Measurements from ENCODE around the gene SLC30A3. TPM values are rescaled to one million over a fixed set of nuclear protein-coding genes. Genes with fewer than 3 reads are reported as not detected.

Gene SLC30A3
- total and polyA plus RNA-seq, 10 of the 15 experiments (the other 5 are each of a cell fraction or from before 2014, with no cell fraction given) = 0.23 TPM; not detected in 9

DNA sequence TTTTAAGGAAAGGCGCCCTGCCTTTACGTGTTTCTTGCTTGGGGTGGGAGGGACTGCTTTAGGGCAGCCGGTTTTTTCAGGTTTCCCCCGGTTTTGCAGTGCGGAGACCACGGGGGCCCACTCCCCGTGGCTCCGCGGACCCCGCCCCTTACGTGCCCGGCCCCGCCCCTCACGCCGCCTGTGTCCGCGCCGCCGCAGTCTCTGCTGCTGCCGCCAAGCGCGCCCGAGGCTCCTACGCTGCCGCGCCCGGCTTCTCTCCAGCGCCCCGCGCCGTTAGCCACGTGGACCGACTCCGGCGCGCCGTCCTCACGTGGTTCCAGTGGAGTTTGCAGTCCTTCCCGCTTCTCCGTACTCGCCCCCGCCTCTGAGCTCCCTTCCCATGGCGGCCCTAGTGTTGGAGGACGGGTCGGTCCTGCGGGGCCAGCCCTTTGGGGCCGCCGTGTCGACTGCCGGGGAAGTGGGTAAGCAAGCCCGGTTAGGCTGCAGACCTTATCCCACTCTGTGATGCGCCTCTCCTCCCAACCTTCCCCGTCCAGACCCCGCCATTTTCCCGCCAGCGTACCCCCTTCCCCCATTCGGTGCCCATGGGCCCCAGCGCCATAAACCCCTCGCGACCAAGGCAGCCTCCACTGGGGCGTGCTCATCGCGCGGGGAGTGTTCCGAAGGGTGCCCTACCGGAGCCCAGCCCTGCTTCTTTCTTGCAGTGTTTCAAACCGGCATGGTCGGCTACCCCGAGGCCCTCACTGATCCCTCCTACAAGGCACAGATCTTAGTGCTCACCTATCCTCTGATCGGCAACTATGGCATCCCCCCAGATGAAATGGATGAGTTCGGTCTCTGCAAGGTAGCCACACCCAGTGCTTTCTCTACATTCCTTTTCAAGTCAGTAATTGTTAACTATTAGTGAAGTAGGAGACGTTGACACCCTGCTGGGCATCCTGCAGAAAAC is 45.4 kb downstream of the SLC30A3 start, which contains the start of gene CAD (continued):
- TF ChIP-seq, protein P1, sequence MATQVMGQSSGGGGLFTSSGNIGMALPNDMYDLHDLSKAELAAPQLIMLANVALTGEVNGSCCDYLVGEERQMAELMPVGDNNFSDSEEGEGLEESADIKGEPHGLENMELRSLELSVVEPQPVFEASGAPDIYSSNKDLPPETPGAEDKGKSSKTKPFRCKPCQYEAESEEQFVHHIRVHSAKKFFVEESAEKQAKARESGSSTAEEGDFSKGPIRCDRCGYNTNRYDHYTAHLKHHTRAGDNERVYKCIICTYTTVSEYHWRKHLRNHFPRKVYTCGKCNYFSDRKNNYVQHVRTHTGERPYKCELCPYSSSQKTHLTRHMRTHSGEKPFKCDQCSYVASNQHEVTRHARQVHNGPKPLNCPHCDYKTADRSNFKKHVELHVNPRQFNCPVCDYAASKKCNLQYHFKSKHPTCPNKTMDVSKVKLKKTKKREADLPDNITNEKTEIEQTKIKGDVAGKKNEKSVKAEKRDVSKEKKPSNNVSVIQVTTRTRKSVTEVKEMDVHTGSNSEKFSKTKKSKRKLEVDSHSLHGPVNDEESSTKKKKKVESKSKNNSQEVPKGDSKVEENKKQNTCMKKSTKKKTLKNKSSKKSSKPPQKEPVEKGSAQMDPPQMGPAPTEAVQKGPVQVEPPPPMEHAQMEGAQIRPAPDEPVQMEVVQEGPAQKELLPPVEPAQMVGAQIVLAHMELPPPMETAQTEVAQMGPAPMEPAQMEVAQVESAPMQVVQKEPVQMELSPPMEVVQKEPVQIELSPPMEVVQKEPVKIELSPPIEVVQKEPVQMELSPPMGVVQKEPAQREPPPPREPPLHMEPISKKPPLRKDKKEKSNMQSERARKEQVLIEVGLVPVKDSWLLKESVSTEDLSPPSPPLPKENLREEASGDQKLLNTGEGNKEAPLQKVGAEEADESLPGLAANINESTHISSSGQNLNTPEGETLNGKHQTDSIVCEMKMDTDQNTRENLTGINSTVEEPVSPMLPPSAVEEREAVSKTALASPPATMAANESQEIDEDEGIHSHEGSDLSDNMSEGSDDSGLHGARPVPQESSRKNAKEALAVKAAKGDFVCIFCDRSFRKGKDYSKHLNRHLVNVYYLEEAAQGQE (IDR thresholded peaks at IDR 0.05; ENCODE audit: low read depth, low read length) = no peak
- TF ChIP-seq TBL1XR1 (IDR thresholded peaks at IDR 0.05; ENCODE audit: low read depth, low read length) (no peak), SRF (IDR thresholded peaks at IDR 0.05; ENCODE audit: low read depth in 2 of 2, low read length in 2 of 2) (0 out of 4 replicates have a peak, but pooled peaks of 1 of the 2 experiments have one; percentile 1), GATAD2B (conservative IDR thresholded peaks at IDR 0.05; ENCODE audit: low read depth) (peak; percentile 65; the same call in 1 of the 2 replicates), WRNIP1 (IDR thresholded peaks at IDR 0.05; ENCODE audit: borderline replicate concordance, low read depth, low read length) (no peak), POLR2AphosphoS5 (IDR thresholded peaks at IDR 0.05; ENCODE audit: low read length) (peak; percentile 79), CBFB (IDR thresholded peaks at IDR 0.05; ENCODE audit: low read depth) (no peak), DPF2 (IDR thresholded peaks at IDR 0.05) (0 out of 2 replicates have a peak, but pooled peaks have one; percentile 41), SMARCA5 (IDR thresholded peaks at IDR 0.05) (peak; percentile 86), RELA (IDR thresholded peaks at IDR 0.05; ENCODE audit: borderline replicate concordance, partially characterized antibody) (peak; percentile 43), HDAC2 (IDR thresholded peaks at IDR 0.05) (no peak)
- TF ChIP-seq, protein P2, sequence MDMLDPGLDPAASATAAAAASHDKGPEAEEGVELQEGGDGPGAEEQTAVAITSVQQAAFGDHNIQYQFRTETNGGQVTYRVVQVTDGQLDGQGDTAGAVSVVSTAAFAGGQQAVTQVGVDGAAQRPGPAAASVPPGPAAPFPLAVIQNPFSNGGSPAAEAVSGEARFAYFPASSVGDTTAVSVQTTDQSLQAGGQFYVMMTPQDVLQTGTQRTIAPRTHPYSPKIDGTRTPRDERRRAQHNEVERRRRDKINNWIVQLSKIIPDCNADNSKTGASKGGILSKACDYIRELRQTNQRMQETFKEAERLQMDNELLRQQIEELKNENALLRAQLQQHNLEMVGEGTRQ (IDR thresholded peaks at IDR 0.05; ENCODE audit: borderline replicate concordance, low read depth, low read length) = peak; percentile 79
- TF ChIP-seq, protein P3, sequence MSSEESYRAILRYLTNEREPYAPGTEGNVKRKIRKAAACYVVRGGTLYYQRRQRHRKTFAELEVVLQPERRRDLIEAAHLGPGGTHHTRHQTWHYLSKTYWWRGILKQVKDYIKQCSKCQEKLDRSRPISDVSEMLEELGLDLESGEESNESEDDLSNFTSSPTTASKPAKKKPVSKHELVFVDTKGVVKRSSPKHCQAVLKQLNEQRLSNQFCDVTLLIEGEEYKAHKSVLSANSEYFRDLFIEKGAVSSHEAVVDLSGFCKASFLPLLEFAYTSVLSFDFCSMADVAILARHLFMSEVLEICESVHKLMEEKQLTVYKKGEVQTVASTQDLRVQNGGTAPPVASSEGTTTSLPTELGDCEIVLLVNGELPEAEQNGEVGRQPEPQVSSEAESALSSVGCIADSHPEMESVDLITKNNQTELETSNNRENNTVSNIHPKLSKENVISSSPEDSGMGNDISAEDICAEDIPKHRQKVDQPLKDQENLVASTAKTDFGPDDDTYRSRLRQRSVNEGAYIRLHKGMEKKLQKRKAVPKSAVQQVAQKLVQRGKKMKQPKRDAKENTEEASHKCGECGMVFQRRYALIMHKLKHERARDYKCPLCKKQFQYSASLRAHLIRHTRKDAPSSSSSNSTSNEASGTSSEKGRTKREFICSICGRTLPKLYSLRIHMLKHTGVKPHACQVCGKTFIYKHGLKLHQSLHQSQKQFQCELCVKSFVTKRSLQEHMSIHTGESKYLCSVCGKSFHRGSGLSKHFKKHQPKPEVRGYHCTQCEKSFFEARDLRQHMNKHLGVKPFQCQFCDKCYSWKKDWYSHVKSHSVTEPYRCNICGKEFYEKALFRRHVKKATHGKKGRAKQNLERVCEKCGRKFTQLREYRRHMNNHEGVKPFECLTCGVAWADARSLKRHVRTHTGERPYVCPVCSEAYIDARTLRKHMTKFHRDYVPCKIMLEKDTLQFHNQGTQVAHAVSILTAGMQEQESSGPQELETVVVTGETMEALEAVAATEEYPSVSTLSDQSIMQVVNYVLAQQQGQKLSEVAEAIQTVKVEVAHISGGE (CRISPR knock-in tag; IDR thresholded peaks at IDR 0.05) = no peak
- TF ChIP-seq, protein P4, sequence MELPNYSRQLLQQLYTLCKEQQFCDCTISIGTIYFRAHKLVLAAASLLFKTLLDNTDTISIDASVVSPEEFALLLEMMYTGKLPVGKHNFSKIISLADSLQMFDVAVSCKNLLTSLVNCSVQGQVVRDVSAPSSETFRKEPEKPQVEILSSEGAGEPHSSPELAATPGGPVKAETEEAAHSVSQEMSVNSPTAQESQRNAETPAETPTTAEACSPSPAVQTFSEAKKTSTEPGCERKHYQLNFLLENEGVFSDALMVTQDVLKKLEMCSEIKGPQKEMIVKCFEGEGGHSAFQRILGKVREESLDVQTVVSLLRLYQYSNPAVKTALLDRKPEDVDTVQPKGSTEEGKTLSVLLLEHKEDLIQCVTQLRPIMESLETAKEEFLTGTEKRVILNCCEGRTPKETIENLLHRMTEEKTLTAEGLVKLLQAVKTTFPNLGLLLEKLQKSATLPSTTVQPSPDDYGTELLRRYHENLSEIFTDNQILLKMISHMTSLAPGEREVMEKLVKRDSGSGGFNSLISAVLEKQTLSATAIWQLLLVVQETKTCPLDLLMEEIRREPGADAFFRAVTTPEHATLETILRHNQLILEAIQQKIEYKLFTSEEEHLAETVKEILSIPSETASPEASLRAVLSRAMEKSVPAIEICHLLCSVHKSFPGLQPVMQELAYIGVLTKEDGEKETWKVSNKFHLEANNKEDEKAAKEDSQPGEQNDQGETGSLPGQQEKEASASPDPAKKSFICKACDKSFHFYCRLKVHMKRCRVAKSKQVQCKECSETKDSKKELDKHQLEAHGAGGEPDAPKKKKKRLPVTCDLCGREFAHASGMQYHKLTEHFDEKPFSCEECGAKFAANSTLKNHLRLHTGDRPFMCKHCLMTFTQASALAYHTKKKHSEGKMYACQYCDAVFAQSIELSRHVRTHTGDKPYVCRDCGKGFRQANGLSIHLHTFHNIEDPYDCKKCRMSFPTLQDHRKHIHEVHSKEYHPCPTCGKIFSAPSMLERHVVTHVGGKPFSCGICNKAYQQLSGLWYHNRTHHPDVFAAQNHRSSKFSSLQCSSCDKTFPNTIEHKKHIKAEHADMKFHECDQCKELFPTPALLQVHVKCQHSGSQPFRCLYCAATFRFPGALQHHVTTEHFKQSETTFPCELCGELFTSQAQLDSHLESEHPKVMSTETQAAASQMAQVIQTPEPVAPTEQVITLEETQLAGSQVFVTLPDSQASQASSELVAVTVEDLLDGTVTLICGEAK (IDR thresholded peaks at IDR 0.05; ENCODE audit: borderline replicate concordance) = no peak

Data from GM12878 (cell line).